Left ventricle myocardium inferior (tissue), 1 donor: Measurements from ENCODE around the gene HP. TPM values are rescaled to one million over a fixed set of nuclear protein-coding genes. Genes with fewer than 3 reads are reported as not detected.

Experiments
- DNase-seq: peaks from one replicate; pipeline ENCODE4 v3.0.0-alpha.2; 2020
- H3K27ac ChIP-seq: fragments of 200-600 bp; replicated peaks from 2 replicates; pipeline ENCODE4 v1.8.0; 2021
- H3K27me3 ChIP-seq: fragments of 200-600 bp; 2 replicates; pipeline ENCODE4 v1.8.0; 2021; ENCODE audit warnings: low read depth
- H3K36me3 ChIP-seq: fragments of 200-600 bp; 2 replicates; pipeline ENCODE4 v1.8.0; 2021
- H3K4me1 ChIP-seq: fragments of 200-600 bp; 2 replicates; pipeline ENCODE4 v1.8.0; 2021
- H3K4me3 ChIP-seq: fragments of 200-600 bp; 2 replicates; pipeline ENCODE4 v1.8.0; 2021; ENCODE audit warnings: mild to moderate bottlenecking, moderate library complexity
- H3K9me3 ChIP-seq: fragments of 200-600 bp; replicated peaks from 2 replicates; pipeline ENCODE4 v1.8.0; 2021
- intact Hi-C: fragments of 100-400 bp; cut with micrococcal nuclease; formaldehyde crosslinking; loops from one replicate; pipeline ENCODE4 v1.11.0; 2022
- total RNA-seq: library from RNA; stranded (reverse); fragmentation: NEBNext Ultra II Directional; extraction: Animal tissue kit (Norgen Biotek cat#: 25700); gene quantifications from one replicate; pipeline ENCODE4 v1.2.1, GENCODE V29; 2021
- TF ChIP-seq, protein P1 (sequence below): fragments of 200-600 bp; IDR thresholded peaks from 2 replicates; pipeline ENCODE4 v1.8.0; 2021; ENCODE audit warnings: antibody characterized with exemption, mild to moderate bottlenecking, borderline replicate concordance
- donor health status: DM: no; HTN: yes; CAD: no; lungs with severe emphysema.

HP gene
- total RNA-seq, 1 donor from 2014 or later: 1.6 TPM

DNA sequence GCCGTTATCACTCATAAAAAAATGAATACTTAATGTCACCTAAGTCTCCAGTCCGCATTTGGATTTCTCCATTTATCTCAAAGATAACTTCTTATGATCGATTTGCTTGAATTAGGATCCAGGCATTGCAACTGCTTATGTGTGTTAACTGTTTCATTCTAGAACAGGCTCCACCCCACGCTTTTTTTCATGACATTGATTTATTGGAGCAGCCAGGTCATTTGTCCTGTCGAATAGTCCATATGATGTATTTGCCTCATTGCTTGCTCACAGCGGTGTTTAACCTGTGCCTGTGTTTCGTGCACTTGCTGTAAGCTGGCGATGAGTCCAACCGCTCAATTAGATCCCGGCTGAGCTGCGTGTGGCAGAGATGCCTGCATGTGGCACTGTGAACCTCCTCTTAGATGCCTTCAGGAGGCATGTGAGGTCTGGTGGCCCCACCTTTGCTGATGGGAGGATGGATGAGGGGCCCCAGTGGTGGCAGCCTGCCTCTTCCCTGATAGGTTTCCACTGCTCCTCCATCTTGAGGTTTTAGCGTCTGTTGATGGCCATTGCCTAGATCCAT, 55.7 kb downstream of the HP start:
- intact Hi-C loops: no loop called here
- no peak overlapping the region for H3K4me3 ChIP-seq
- no peak for DNase-seq
- peaks cover 83% of the 10 kb centered on the region for H3K36me3 ChIP-seq
- H3K4me1 ChIP-seq: peaks cover 8% of the 10 kb centered on the region
- H3K9me3 ChIP-seq: peaks cover under 1% of the 10 kb centered on the region
- no peaks in the 10 kb centered on the region for H3K27me3 ChIP-seq
- H3K27ac ChIP-seq: no peak overlapping the region
- TF ChIP-seq, protein P1, sequence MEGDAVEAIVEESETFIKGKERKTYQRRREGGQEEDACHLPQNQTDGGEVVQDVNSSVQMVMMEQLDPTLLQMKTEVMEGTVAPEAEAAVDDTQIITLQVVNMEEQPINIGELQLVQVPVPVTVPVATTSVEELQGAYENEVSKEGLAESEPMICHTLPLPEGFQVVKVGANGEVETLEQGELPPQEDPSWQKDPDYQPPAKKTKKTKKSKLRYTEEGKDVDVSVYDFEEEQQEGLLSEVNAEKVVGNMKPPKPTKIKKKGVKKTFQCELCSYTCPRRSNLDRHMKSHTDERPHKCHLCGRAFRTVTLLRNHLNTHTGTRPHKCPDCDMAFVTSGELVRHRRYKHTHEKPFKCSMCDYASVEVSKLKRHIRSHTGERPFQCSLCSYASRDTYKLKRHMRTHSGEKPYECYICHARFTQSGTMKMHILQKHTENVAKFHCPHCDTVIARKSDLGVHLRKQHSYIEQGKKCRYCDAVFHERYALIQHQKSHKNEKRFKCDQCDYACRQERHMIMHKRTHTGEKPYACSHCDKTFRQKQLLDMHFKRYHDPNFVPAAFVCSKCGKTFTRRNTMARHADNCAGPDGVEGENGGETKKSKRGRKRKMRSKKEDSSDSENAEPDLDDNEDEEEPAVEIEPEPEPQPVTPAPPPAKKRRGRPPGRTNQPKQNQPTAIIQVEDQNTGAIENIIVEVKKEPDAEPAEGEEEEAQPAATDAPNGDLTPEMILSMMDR: no peak

Other genes with a start within 250 kb of the HP start
- 30.7 TPM for gene AP1G1, start 245.7 kb upstream of the HP start, total RNA-seq
- 14.0 TPM for gene ATXN1L, start 208.5 kb upstream of the HP start, total RNA-seq
- gene ZNF821, start 170.3 kb upstream of the HP start, total RNA-seq: 3.0 TPM
- 109 TPM for gene IST1, start 159.0 kb upstream of the HP start, total RNA-seq
- 0.08 TPM for gene PKD1L3, start 54.1 kb upstream of the HP start, total RNA-seq
- 8.1 TPM for gene DHODH, start 45.8 kb upstream of the HP start, total RNA-seq
- 67.8 TPM for gene HPR, start 8.7 kb downstream of the HP start, total RNA-seq
- 6.7 TPM for gene TXNL4B, start 39.1 kb downstream of the HP start, total RNA-seq
- gene DHX38, start 39.3 kb downstream of the HP start, total RNA-seq: 38.7 TPM
- 0.05 TPM for gene PMFBP1, start 117.7 kb downstream of the HP start, total RNA-seq